GM06990 (cell line): ENCODE measurements around the gene ZNF853.

Experiments
- DNase-seq: peaks from one replicate; pipeline ENCODE4 v3.0.0-alpha.2; 2011; ENCODE audit not compliant: insufficient read length; ENCODE audit errors: extremely low read depth
- H3K27me3 ChIP-seq: replicated peaks from 2 replicates; pipeline ENCODE4 v1.6.0; 2011; ENCODE audit warnings: low read length; ENCODE audit not compliant: control insufficient read depth, insufficient read depth
- H3K36me3 ChIP-seq: 2 replicates; pipeline ENCODE4 v1.5.1; 2011; ENCODE audit warnings: low read length; ENCODE audit not compliant: control insufficient read depth, insufficient read depth
- H3K4me3 ChIP-seq: replicated peaks from 2 replicates; pipeline ENCODE4 v1.5.1; 2011; ENCODE audit warnings: low read depth, mild to moderate bottlenecking, control low read depth, low read length
- CTCF ChIP-seq: IDR thresholded peaks from 2 replicates; pipeline ENCODE4 v1.5.1; 2011; ENCODE audit warnings: low read length, control low read depth, mild to moderate bottlenecking, inconsistent platforms; ENCODE audit not compliant: insufficient read depth, poor library complexity, severe bottlenecking

The ZNF853 gene

GRCh38 chr7:6604458-6604857 lies 11.0 kb upstream of the ZNF853 start:
- no peak for TF ChIP-seq CTCF
- no peaks in the 10 kb centered on the region for H3K27me3 ChIP-seq

GRCh38 chr7:6606866-6607583 lies 8.4 kb upstream of the ZNF853 start:
- H3K4me3 ChIP-seq, result no peak overlapping the region
- TF ChIP-seq CTCF, result no peak
- H3K36me3 ChIP-seq, result peaks cover 10% of the 10 kb centered on the region
- no peaks in the 10 kb centered on the region for H3K27me3 ChIP-seq
- no peak for DNase-seq

More at GRCh38 chr7:6604458-6604857, 11.0 kb upstream of the ZNF853 start:
- H3K4me3 ChIP-seq, result no peak overlapping the region
- DNase-seq, result no peak
- H3K36me3 ChIP-seq, result peaks cover 16% of the 10 kb centered on the region

GRCh38 chr7:6607651-6608051 lies 7.8 kb upstream of the ZNF853 start:
- H3K4me3 ChIP-seq, result no peak overlapping the region
- H3K27me3 ChIP-seq, result no peaks in the 10 kb centered on the region
- H3K36me3 ChIP-seq, result peaks cover 7% of the 10 kb centered on the region
- no peak for TF ChIP-seq CTCF
- no peak for DNase-seq

DNA sequence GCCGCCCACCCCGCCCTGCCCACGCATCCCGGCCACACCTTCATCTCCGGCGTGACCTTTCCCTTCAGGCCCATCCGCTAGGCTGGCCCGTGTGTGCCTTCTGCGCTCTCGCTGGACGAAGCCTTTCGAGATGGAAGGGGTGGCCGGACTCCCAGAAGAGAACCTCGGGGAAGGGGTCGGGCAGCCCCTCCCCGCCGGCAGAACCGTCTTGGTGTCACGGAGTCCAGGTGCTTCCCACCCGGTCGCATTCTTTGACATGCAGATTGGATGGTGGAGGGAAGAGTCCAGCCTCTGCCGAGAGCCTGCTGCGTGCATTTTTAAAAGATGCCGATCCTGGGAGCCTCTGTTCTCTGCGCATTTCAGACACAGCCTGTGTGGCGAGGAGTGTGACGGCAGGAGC lies 7.3 kb upstream of the ZNF853 start:
- Histone ChIP-seq H3K4me3 (no peak overlapping the region), H3K36me3 (peaks cover 7% of the 10 kb centered on the region), H3K27me3 (no peaks in the 10 kb centered on the region)
- DNase-seq, result no peak
- TF ChIP-seq CTCF, result no peak

DNA sequence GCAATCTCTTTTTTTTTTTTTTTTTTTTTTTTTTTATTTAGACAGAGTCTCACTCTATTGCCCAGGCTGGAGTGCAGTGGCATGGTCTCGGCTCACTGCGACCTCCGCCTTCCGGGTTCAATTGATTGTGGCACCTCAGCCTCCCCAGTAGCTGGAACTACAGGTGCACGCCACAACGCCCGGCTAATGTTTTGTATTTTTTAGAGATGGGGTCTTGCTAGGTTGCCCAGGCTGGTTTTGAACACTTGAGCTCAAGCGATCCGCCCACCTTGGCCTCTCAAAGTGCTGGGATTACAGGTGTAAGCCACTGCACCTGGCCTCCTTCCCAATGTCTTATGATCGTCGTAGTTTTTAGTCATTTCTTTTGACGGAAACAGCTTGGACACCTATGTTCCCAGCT lies 6.6 kb upstream of the ZNF853 start:
- Histone ChIP-seq H3K4me3 (no peak overlapping the region), H3K36me3 (peaks cover 7% of the 10 kb centered on the region), H3K27me3 (no peaks in the 10 kb centered on the region)
- TF ChIP-seq CTCF, result no peak
- no peak for DNase-seq

- Histone ChIP-seq H3K36me3 (no peaks in the 10 kb centered on the region; the same call in none of the 2 replicates), H3K27me3 (no peaks in the 10 kb centered on the region; the same call in 1 of the 2 replicates), H3K4me3 (no peak overlapping the region)
- no peak for TF ChIP-seq CTCF
- no peak for DNase-seq
These were observed 2.6 kb upstream of the ZNF853 start for GRCh38 chr7:6612819-6613218.
